ENCODE measurements around the gene TTC22.

Gene TTC22

GRCh38 chr1:54800899-54801759 is at the start of gene TTC22:
TSS of gene TTC22 (minus strand) at chr1:54801323. CDS start at chr1:54801163, 160 bp downstream.
- DNase-seq = no peak

GRCh38 chr1:54850737-54851136 is 49.6 kb upstream of the TTC22 start:
- DNase-seq = peak in 1 of 3 experiments; percentile 7

- DNase-seq = no peak
Observed at GRCh38 chr1:54850069-54850730, 49.1 kb upstream of the TTC22 start.

- DNase-seq = no peak
Observed at GRCh38 chr1:54849219-54850068, 48.3 kb upstream of the TTC22 start.

- no peak for DNase-seq
Observed at GRCh38 chr1:54848134-54848948, 47.2 kb upstream of the TTC22 start.

- DNase-seq = no peak
Observed at GRCh38 chr1:54846716-54847284, 45.7 kb upstream of the TTC22 start.

GRCh38 chr1:54846301-54846700 is 45.2 kb upstream of the TTC22 start:
- DNase-seq = no peak

- DNase-seq = no peak
Observed at GRCh38 chr1:54845772-54846171, 44.6 kb upstream of the TTC22 start.

- no peak for DNase-seq
Observed at GRCh38 chr1:54844564-54844963, 43.4 kb upstream of the TTC22 start.

GRCh38 chr1:54843449-54843848 is 42.3 kb upstream of the TTC22 start:
- DNase-seq = no peak

GRCh38 chr1:54842963-54843362 is 41.8 kb upstream of the TTC22 start:
- no peak for DNase-seq

- no peak for DNase-seq
Observed at GRCh38 chr1:54842206-54842915, 41.2 kb upstream of the TTC22 start.

GRCh38 chr1:54839824-54840223 is 38.7 kb upstream of the TTC22 start:
- DNase-seq = no peak

GRCh38 chr1:54838565-54839180 is 37.5 kb upstream of the TTC22 start:
- no peak for DNase-seq

- no peak for DNase-seq
Observed at GRCh38 chr1:54837002-54837853, 36.1 kb upstream of the TTC22 start.

GRCh38 chr1:54836594-54836993 is 35.5 kb upstream of the TTC22 start:
- DNase-seq = no peak

GRCh38 chr1:54835970-54836369 is 34.8 kb upstream of the TTC22 start:
- DNase-seq = no peak

GRCh38 chr1:54835131-54835898 is 34.2 kb upstream of the TTC22 start:
- no peak for DNase-seq

GRCh38 chr1:54834007-54834541 is 33.0 kb upstream of the TTC22 start:
- DNase-seq = no peak
